K562 treated with DMSO at 1 percent for 12 hours (cell line): Measurements from ENCODE around the gene KRTAP20-1. TPM values are rescaled to one million over a fixed set of nuclear protein-coding genes. Genes with fewer than 3 reads are reported as not detected.

ENCODE experiments used
- total RNA-seq: library from RNA; unstranded; fragments of 300-600 nt; gene quantifications from 2 replicates; pipeline ENCODE4 v1.2.3, GENCODE V29; 2022; ENCODE audit not compliant: insufficient read depth

The KRTAP20-1 gene
- not detected in 2 replicates for total RNA-seq

GRCh38 chr21:30616125-30616524 is at the start of gene KRTAP20-1:
Gene KRTAP20-1 (plus strand): TSS chr21:30616425. CDS start chr21:30616455, 30 bp downstream.

GRCh38 chr21:30590297-30590696 is 25.9 kb upstream of the KRTAP20-1 start, which contains the start of gene KRTAP22-2:
Gene KRTAP22-2 (minus strand): TSS chr21:30590397.

GRCh38 chr21:30592140-30592539 is 24.1 kb upstream of the KRTAP20-1 start, which contains the start of gene KRTAP6-3:
Gene KRTAP6-3 (plus strand): TSS chr21:30592440. CDS start chr21:30592446, 6 bp downstream.

GRCh38 chr21:30598802-30599201 is 17.4 kb upstream of the KRTAP20-1 start, which contains the start of gene KRTAP6-2:
Gene KRTAP6-2 (minus strand): TSS chr21:30598902. CDS start chr21:30598874, 28 bp downstream.

GRCh38 chr21:30600787-30601186 is 15.4 kb upstream of the KRTAP20-1 start, which contains the start of gene KRTAP22-1:
Gene KRTAP22-1 (plus strand): TSS chr21:30601087.

GRCh38 chr21:30613836-30614235 is 2.4 kb upstream of the KRTAP20-1 start, which contains the start of gene KRTAP6-1:
Gene KRTAP6-1 (minus strand): TSS chr21:30613930. CDS start chr21:30613904, 26 bp downstream.

GRCh38 chr21:30620522-30620921 is 4.3 kb downstream of the KRTAP20-1 start, which contains the start of gene KRTAP20-4:
Gene KRTAP20-4 (plus strand): TSS chr21:30620627.

GRCh38 chr21:30634906-30635305 is 18.7 kb downstream of the KRTAP20-1 start, which contains the start of gene KRTAP20-2:
Gene KRTAP20-2 (plus strand): TSS chr21:30635206. CDS start chr21:30635264, 58 bp downstream.

GRCh38 chr21:30642564-30642963 is 26.3 kb downstream of the KRTAP20-1 start, which contains the start of gene KRTAP20-3:
Gene KRTAP20-3 (plus strand): TSS chr21:30642864.

Other genes starting within 250 kb of the KRTAP20-1 start
- not detected in 2 replicates for gene KRTAP13-2, start 244.2 kb upstream of the KRTAP20-1 start, total RNA-seq
- not detected in 2 replicates for gene KRTAP13-1, start 220.4 kb upstream of the KRTAP20-1 start, total RNA-seq
- not detected in 2 replicates for gene KRTAP13-3, start 190.5 kb upstream of the KRTAP20-1 start, total RNA-seq
- gene KRTAP13-4, start 186.2 kb upstream of the KRTAP20-1 start, total RNA-seq = not detected in 2 replicates
- gene KRTAP15-1, start 176.2 kb upstream of the KRTAP20-1 start, total RNA-seq = not detected in 2 replicates
- gene KRTAP19-1, start 136.1 kb upstream of the KRTAP20-1 start, total RNA-seq = not detected in 2 replicates
- gene KRTAP19-2, start 129.0 kb upstream of the KRTAP20-1 start, total RNA-seq = not detected in 2 replicates
- gene KRTAP19-3, start 124.4 kb upstream of the KRTAP20-1 start, total RNA-seq = not detected in 2 replicates
- gene KRTAP19-4, start 119.3 kb upstream of the KRTAP20-1 start, total RNA-seq = not detected in 2 replicates
- gene KRTAP19-5, start 114.3 kb upstream of the KRTAP20-1 start, total RNA-seq = not detected in 2 replicates
- not detected in 2 replicates for gene KRTAP19-6, start 74.6 kb upstream of the KRTAP20-1 start, total RNA-seq
- not detected in 2 replicates for gene KRTAP19-7, start 55.1 kb upstream of the KRTAP20-1 start, total RNA-seq
- not detected in 2 replicates for gene KRTAP22-2, start 26.0 kb upstream of the KRTAP20-1 start, total RNA-seq
- gene KRTAP6-3, start 24.0 kb upstream of the KRTAP20-1 start, total RNA-seq = not detected in 2 replicates
- gene KRTAP6-2, start 17.5 kb upstream of the KRTAP20-1 start, total RNA-seq = not detected in 2 replicates
- gene KRTAP22-1, start 15.3 kb upstream of the KRTAP20-1 start, total RNA-seq = not detected in 2 replicates
- gene KRTAP6-1, start 2.5 kb upstream of the KRTAP20-1 start, total RNA-seq = not detected in 2 replicates
- not detected in 2 replicates for gene KRTAP20-4, start 4.2 kb downstream of the KRTAP20-1 start, total RNA-seq
- gene KRTAP20-2, start 18.8 kb downstream of the KRTAP20-1 start, total RNA-seq = not detected in 2 replicates
- not detected in 2 replicates for gene KRTAP20-3, start 26.4 kb downstream of the KRTAP20-1 start, total RNA-seq
- gene KRTAP21-3, start 102.4 kb downstream of the KRTAP20-1 start, total RNA-seq = not detected in 2 replicates
- not detected in 2 replicates for gene KRTAP21-2, start 130.8 kb downstream of the KRTAP20-1 start, total RNA-seq
- not detected in 2 replicates for gene KRTAP21-1, start 139.0 kb downstream of the KRTAP20-1 start, total RNA-seq
- not detected in 2 replicates for gene KRTAP8-1, start 196.8 kb downstream of the KRTAP20-1 start, total RNA-seq
- gene KRTAP7-1, start 213.3 kb downstream of the KRTAP20-1 start, total RNA-seq = not detected in 2 replicates